ENCODE data around the gene PAX6.

PAX6 gene

DNA sequence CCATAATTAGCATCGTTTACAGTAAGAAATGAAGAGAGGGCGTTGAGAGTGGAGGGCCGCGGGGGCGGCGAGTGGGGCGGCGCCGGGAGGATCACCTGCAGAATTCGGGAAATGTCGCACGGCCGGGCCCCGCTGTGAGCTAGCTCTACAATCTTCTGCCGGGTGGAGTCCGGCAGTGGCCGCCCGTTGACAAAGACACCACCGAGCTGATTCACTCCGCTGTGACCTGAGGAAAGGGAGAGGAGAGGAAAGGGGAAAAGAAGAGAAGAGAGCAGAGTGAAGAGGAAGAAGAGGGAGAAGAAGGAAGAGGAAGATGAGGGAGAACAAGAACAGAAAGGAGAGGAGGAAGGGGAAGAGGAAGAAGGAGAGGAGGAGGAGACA lies 8.5 kb downstream of the PAX6 start:
- CTCF ChIA-PET = no interaction called here
- TF ChIP-seq ELF4 (IDR thresholded peaks at IDR 0.05) (no peak), ZNF384 (IDR thresholded peaks at IDR 0.05) (no peak), NFRKB (IDR thresholded peaks at IDR 0.05) (no peak), BHLHE40 (IDR thresholded peaks at IDR 0.05; ENCODE audit: borderline replicate concordance) (no peak), HDGF (IDR thresholded peaks at IDR 0.05; ENCODE audit: borderline replicate concordance) (no peak), LEF1 (IDR thresholded peaks at IDR 0.05; ENCODE audit: borderline replicate concordance) (no peak), FOXM1 (IDR thresholded peaks at IDR 0.05; ENCODE audit: borderline replicate concordance) (no peak), CTBP1 (IDR thresholded peaks at IDR 0.05; ENCODE audit: borderline replicate concordance) (no peak), SP1 (IDR thresholded peaks at IDR 0.05) (no peak), FOXK2 (IDR thresholded peaks at IDR 0.05) (no peak), ARNT (IDR thresholded peaks at IDR 0.05) (no peak), SUZ12 (IDR thresholded peaks at IDR 0.05) (no peak), L3MBTL2 (conservative IDR thresholded peaks at IDR 0.05) (no peak), PKNOX1 (IDR thresholded peaks at IDR 0.05) (no peak), TARDBP (IDR thresholded peaks at IDR 0.05) (no peak), FOXA1 (IDR thresholded peaks at IDR 0.05) (no peak)
- no peak for DNase-seq (ENCODE audit: extremely low spot score)
- POLR2A ChIA-PET = no interaction called here

DNA sequence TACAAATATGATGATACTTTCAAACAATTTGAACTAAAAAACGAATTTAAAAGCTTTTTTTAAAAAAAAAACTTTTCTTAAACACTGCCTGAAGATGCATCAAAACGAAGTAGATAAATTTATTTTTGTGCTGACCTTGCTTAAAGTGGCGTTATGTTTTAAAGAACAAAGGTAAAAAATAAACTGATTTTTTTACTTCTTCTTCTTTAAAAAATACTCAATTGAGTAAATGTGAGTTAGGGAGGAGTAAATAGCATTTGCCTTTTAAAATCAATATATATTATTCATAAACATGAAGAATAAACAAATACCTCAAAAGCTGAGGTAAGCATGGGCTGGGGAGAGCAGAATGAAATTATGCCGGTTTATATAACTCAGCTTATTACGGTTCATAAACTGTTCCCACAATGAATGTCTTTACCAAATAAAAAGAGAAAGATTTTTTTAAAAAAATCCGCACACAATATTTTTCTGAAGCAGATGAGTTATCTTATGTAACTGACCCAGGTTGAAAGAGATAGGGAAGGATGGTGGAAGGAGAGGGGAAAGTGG lies 9.0 kb downstream of the PAX6 start:
- DNase-seq (ENCODE audit: extremely low spot score) = no peak
- ChIA-PET CTCF (no interaction called here), POLR2A (no interaction called here)
- no peak for TF ChIP-seq ZNF384 (IDR thresholded peaks at IDR 0.05)
- no peak for TF ChIP-seq ARNT (IDR thresholded peaks at IDR 0.05)
- TF ChIP-seq FOXK2 (IDR thresholded peaks at IDR 0.05) = no peak
- TF ChIP-seq NFRKB (IDR thresholded peaks at IDR 0.05) = no peak
- TF ChIP-seq FOXM1 (IDR thresholded peaks at IDR 0.05; ENCODE audit: borderline replicate concordance) = no peak

DNA sequence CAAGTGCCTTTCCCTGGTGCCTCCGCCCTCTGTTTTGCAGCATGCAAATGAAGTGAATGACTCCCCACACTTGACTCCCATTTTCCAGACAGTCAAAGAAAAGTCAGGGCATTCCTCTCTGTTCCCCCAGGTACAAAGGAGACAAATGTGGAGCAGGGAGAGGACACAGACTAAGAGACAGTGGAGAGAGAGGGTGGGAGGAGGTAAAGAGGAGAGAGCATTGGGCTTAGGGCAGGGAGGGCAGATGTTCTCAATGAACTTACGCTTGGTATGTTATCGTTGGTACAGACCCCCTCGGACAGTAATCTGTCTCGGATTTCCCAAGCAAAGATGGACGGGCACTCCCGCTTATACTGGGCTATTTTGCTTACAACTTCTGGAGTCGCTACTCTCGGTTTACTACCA lies 9.8 kb downstream of the PAX6 start:
- no peak for TF ChIP-seq L3MBTL2 (conservative IDR thresholded peaks at IDR 0.05)
- no peak for TF ChIP-seq BHLHE40 (IDR thresholded peaks at IDR 0.05; ENCODE audit: borderline replicate concordance)
- no peak for TF ChIP-seq LEF1 (IDR thresholded peaks at IDR 0.05; ENCODE audit: borderline replicate concordance)
- TF ChIP-seq ZNF384 (IDR thresholded peaks at IDR 0.05) = no peak
- no peak for TF ChIP-seq PKNOX1 (IDR thresholded peaks at IDR 0.05)
- no peak for TF ChIP-seq FOXA1 (IDR thresholded peaks at IDR 0.05)
- TF ChIP-seq ARNT (IDR thresholded peaks at IDR 0.05) = no peak
- no peak for TF ChIP-seq ELF4 (IDR thresholded peaks at IDR 0.05)
- TF ChIP-seq SUZ12 (IDR thresholded peaks at IDR 0.05) = no peak
- TF ChIP-seq SP1 (IDR thresholded peaks at IDR 0.05) = no peak
- no peak for TF ChIP-seq FOXM1 (IDR thresholded peaks at IDR 0.05; ENCODE audit: borderline replicate concordance)
- no peak for TF ChIP-seq CTBP1 (IDR thresholded peaks at IDR 0.05; ENCODE audit: borderline replicate concordance)
- TF ChIP-seq NFRKB (IDR thresholded peaks at IDR 0.05) = no peak
- POLR2A ChIA-PET = no interaction called here
- DNase-seq (ENCODE audit: extremely low spot score) = no peak
- CTCF ChIA-PET = interaction anchor here (0.9 kb wide), 1 partner anchor 12 kb away, joined by 3 read pairs; no protein-coding TSS in a partner anchor

GRCh38 chr11:31800398-31801265 lies 10.5 kb downstream of the PAX6 start:
- ChIA-PET POLR2A (no interaction called here), CTCF (interaction anchor here (0.9 kb wide), 1 partner anchor 13 kb away, joined by 3 read pairs; no protein-coding TSS in a partner anchor)
- DNase-seq (ENCODE audit: extremely low spot score) = no peak
- TF ChIP-seq ZNF384 (IDR thresholded peaks at IDR 0.05) = no peak
- no peak for TF ChIP-seq CTBP1 (IDR thresholded peaks at IDR 0.05; ENCODE audit: borderline replicate concordance)
- no peak for TF ChIP-seq NFRKB (IDR thresholded peaks at IDR 0.05)
- TF ChIP-seq SP1 (IDR thresholded peaks at IDR 0.05) = no peak
- no peak for TF ChIP-seq FOXA1 (IDR thresholded peaks at IDR 0.05)
- TF ChIP-seq FOXK2 (IDR thresholded peaks at IDR 0.05) = no peak
- TF ChIP-seq BHLHE40 (IDR thresholded peaks at IDR 0.05; ENCODE audit: borderline replicate concordance) = no peak
- TF ChIP-seq TARDBP (IDR thresholded peaks at IDR 0.05) = no peak

DNA sequence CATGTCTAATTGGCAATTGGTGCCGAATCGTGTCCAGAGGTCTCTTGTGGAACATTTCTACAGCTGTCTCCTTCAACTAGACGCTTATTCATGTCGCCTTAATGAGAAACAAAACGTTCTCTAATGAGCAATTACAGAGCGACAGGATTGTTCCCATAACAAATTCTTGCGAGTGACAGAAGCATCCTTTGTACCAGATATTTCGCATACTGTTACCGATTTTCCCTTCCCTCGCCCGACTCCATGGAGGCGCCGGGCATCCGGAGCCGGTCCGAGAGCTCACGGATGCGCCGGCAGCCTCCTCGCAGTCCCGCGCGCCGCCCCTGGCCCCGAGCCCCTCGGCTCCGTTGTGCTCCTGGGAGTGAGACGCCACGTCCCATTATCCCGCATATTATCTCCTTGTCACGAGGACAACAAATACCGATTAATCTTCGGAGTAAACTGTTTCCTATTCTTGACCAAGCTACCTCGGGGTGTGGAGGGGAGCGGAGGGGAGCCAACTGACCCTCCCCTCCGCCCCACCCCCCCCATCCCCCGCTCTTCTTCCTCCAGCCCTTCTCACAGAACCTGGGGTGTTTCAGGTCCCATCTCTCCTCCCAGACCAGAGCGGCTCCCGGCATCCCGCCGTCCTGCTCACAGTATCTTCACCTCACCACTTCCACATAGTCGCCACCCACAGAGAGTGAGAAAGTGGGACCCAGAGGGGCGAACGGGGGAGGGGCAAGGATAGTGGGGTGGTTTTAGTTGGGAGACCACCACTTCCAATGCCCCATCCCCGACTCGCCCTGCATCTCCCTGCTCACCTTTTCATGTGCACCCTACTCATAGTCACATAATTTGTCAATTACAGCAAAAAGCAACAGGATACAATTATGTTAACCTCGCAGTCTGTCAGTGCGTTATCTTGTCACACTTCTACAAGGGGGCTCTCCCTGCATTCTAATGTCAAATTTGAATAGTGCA lies 11.4 kb downstream of the PAX6 start:
- CTCF ChIA-PET = no interaction called here
- POLR2A ChIA-PET = no interaction called here
- no peak for DNase-seq (ENCODE audit: extremely low spot score)
- TF ChIP-seq SUZ12 (IDR thresholded peaks at IDR 0.05) = no peak
- TF ChIP-seq PKNOX1 (IDR thresholded peaks at IDR 0.05) = no peak
- no peak for TF ChIP-seq ZNF384 (IDR thresholded peaks at IDR 0.05)
- TF ChIP-seq HDGF (IDR thresholded peaks at IDR 0.05; ENCODE audit: borderline replicate concordance) = no peak
- no peak for TF ChIP-seq L3MBTL2 (conservative IDR thresholded peaks at IDR 0.05)
- no peak for TF ChIP-seq ARNT (IDR thresholded peaks at IDR 0.05)
- TF ChIP-seq FOXM1 (IDR thresholded peaks at IDR 0.05; ENCODE audit: borderline replicate concordance) = no peak
- TF ChIP-seq CTBP1 (IDR thresholded peaks at IDR 0.05; ENCODE audit: borderline replicate concordance) = no peak
- no peak for TF ChIP-seq TARDBP (IDR thresholded peaks at IDR 0.05)
- no peak for TF ChIP-seq FOXK2 (IDR thresholded peaks at IDR 0.05)
